Stomach (tissue), 19 donors: ENCODE results near the gene FBXL2. TPM values are rescaled to one million over a fixed set of nuclear protein-coding genes. Genes with fewer than 3 reads are reported as not detected.

ENCODE experiments used
- DNase-seq, 2 donors: peaks; one replicate each; pipeline versions ENCODE4 v3.0.0 to v3.0.0-alpha.2; 2013 to 2019
- H3K27ac ChIP-seq, 5 donors: fragments of 200-600 bp in 4 of 5; sonication (generic) in 4 of 5; one replicate each; pipeline ENCODE4 v1.5.1; 2013 to 2019; ENCODE audit warnings: mild to moderate bottlenecking in 1 of 5, moderate library complexity in 1 of 5
- H3K27me3 ChIP-seq, 3 donors: fragments of 200-600 bp; sonication (generic); one replicate each; pipeline ENCODE4 v1.5.1; 2017 to 2019; ENCODE audit warnings: mixed run types in 1 of 3
- H3K36me3 ChIP-seq, 4 donors: fragments of 200-600 bp; sonication (generic); 1 replicate in 3 of 4; 2 replicates in 1 of 4; pipeline ENCODE4 v1.5.1; 2016 to 2019
- H3K4me1 ChIP-seq, 4 donors: fragments of 200-600 bp; sonication (generic); one replicate each; pipeline ENCODE4 v1.5.1; 2016 to 2019
- H3K4me3 ChIP-seq, 4 donors: fragments of 200-600 bp; sonication (generic) in 3 of 4; one replicate each; pipeline ENCODE4 v1.5.1; 2016 to 2019; ENCODE audit warnings: mild to moderate bottlenecking in 1 of 4
- H3K9me3 ChIP-seq, 4 donors: fragments of 200-600 bp; sonication (generic); one replicate each; pipeline ENCODE4 v1.5.1; 2016 to 2019
- CTCF ChIP-seq, 7 experiments: fragments of 450-650 bp in 4 of 7; fragments of 200-600 bp in 3 of 7; sonication (generic) in 3 of 7; IDR thresholded peaks; one replicate each; pipeline ENCODE4 v1.5.1; 2016 to 2019; ENCODE audit warnings: antibody characterized with exemption in 7 of 7, control low read depth in 2 of 7, mild to moderate bottlenecking in 1 of 7
- EP300 ChIP-seq: sonication (generic); formaldehyde crosslinking; IDR thresholded peaks from one replicate; pipeline ENCODE4 v1.6.1; 2017; ENCODE audit warnings: antibody characterized with exemption
- POLR2A ChIP-seq, 4 donors: fragments of 450-650 bp; IDR thresholded peaks; one replicate each; pipeline ENCODE4 v1.6.1; 2016; ENCODE audit warnings: antibody characterized with exemption in 4 of 4, control low read depth in 2 of 4, mild to moderate bottlenecking in 1 of 4, moderate library complexity in 1 of 4
- POLR2AphosphoS5 ChIP-seq, 3 donors: sonication (generic); formaldehyde crosslinking; IDR thresholded peaks; one replicate each; pipeline ENCODE4 v1.6.1; 2016; ENCODE audit warnings: antibody characterized with exemption in 3 of 3
- WGBS, 5 donors: extraction: QIAGEN DNeasy Blood & Tissue Kit in 3 of 5; methylation state at CpG; one replicate each; pipeline versions ENCODE4 v1.1.5 to v1.1.7; 2013 to 2018; 5-methylcytosine and 5-hydroxymethylcytosine counted together
- intact Hi-C: fragments of 100-400 bp; cut with DNase I; formaldehyde crosslinking; loops from one replicate; pipeline ENCODE4 v1.15.1; 2023; ENCODE audit warnings: low total_unique reads
- long read RNA-seq, 10 donors: transcript quantifications; one replicate each; lab custom pipeline, GENCODE V29; 2026
- polyA plus RNA-seq, 3 donors: library from polyadenylated mRNA; stranded (reverse); fragments of 200-250 nt; gene quantifications; one replicate each; pipeline ENCODE4 v1.2.3, GENCODE V29; 2013
- total RNA-seq, 5 donors: library from RNA; depleted of rRNA; stranded (reverse); fragments of >200 nt; gene quantifications; one replicate each; pipeline versions ENCODE4 v1.1.0 to v1.2.3, GENCODE V29; 2014 to 2016
- donor health status: healthy with polysubstance abuse.
- donor health status: Bipolar disorder and iron deficiency.
- donor health status: healthy.

FBXL2 gene
- total RNA-seq, result 10 to 100 TPM in 3 of 5 donors, 1 to 10 TPM in 1, not detected in 1; 9.4 to 62.4 (median 30.2) TPM
- polyA plus RNA-seq, result 1 to 10 TPM in 2 of 3 donors, under 1 TPM in 1; 0.46 to 1.9 (median 1.1) TPM
- long read RNA-seq, donor 1, partial matches to known transcripts, result 0 of 1 reads
- long read RNA-seq, donor 1, other reads (novel, unspliced or antisense), result 0 of 1 reads
- long read RNA-seq, donor 2, partial matches to known transcripts, result 6 of 7 reads
- long read RNA-seq, donor 2, other reads (novel, unspliced or antisense), result 0 of 7 reads
- long read RNA-seq, donor 3, partial matches to known transcripts, result 0 of 2 reads
- long read RNA-seq, donor 3, other reads (novel, unspliced or antisense), result 0 of 2 reads
- long read RNA-seq, donor 4, partial matches to known transcripts, result 0 of 1 reads
- long read RNA-seq, donor 4, other reads (novel, unspliced or antisense), result 0 of 1 reads
- long read RNA-seq, donor 5, partial matches to known transcripts, result 0 of 3 reads
- long read RNA-seq, donor 5, other reads (novel, unspliced or antisense), result 0 of 3 reads
- long read RNA-seq, donor 6, result 0 reads
- long read RNA-seq, donor 7, partial matches to known transcripts, result 0 of 2 reads
- long read RNA-seq, donor 7, other reads (novel, unspliced or antisense), result 0 of 2 reads
- long read RNA-seq, donor 8, partial matches to known transcripts, result 0 of 1 reads
- long read RNA-seq, donor 8, other reads (novel, unspliced or antisense), result 0 of 1 reads
- long read RNA-seq, donor 9, partial matches to known transcripts, result 0 of 1 reads
- long read RNA-seq, donor 9, other reads (novel, unspliced or antisense), result 0 of 1 reads
- long read RNA-seq, donor 10, partial matches to known transcripts, result 0 of 1 reads
- long read RNA-seq, donor 10, other reads (novel, unspliced or antisense), result 0 of 1 reads

GRCh38 chr3:33277193-33277882 is at the start of gene FBXL2:
Gene FBXL2 (plus strand): TSS chr3:33277442. CDS start chr3:33277513, 71 bp downstream.
- H3K27ac ChIP-seq, result peak within 1 kb of the TSS in 3 of 5 donors; percentile 67 to 85 (median 73)
- H3K4me1 ChIP-seq, result peaks cover 0 to 20% (median 10%) of the 10 kb centered on the region in 4 donors
- peaks cover 0 to 6% (median 5%) of the 10 kb centered on the region in 3 donors for H3K27me3 ChIP-seq
- no peaks in the 10 kb centered on the region for H3K9me3 ChIP-seq
- intact Hi-C loops, result no loop called here
- 2% methylated on average over 31 to 63 of the region's 63 CpGs for WGBS, 5 donors
- peak in 1 of 3 donors; percentile 18 for TF ChIP-seq POLR2AphosphoS5 (IDR thresholded peaks at IDR 0.05)
- no peak for TF ChIP-seq POLR2A (IDR thresholded peaks at IDR 0.05)
- H3K36me3 ChIP-seq, result no peaks in the 10 kb centered on the region
- DNase-seq, result peak; percentile 56 to 94
- peak within 1 kb of the TSS; percentile 84 to 91 (median 88) for H3K4me3 ChIP-seq

- intact Hi-C loops, result no loop called here
- DNase-seq, result no peak
- no peak for TF ChIP-seq POLR2A (IDR thresholded peaks at IDR 0.05)
- WGBS, 5 donors, result 53 to 56% (median 54%) methylated on average over 3 of the region's 3 CpGs
- no peaks in the 10 kb centered on the region for H3K27me3 ChIP-seq
- H3K36me3 ChIP-seq, result no peaks in the 10 kb centered on the region
- H3K9me3 ChIP-seq, result no peaks in the 10 kb centered on the region
- no peak overlapping the region for H3K4me3 ChIP-seq
- H3K27ac ChIP-seq, result no peak overlapping the region
- H3K4me1 ChIP-seq, result no peaks in the 10 kb centered on the region
These were observed 48.2 kb upstream of the FBXL2 start for GRCh38 chr3:33229066-33229465.

- H3K9me3 ChIP-seq, result no peaks in the 10 kb centered on the region
- WGBS, 5 donors, result 58 to 69% (median 62%) methylated on average over 5 of the region's 5 CpGs
- no peaks in the 10 kb centered on the region for H3K36me3 ChIP-seq
- H3K4me3 ChIP-seq, result no peak overlapping the region
- H3K27ac ChIP-seq, result no peak overlapping the region
- intact Hi-C loops, result no loop called here
- TF ChIP-seq CTCF (IDR thresholded peaks at IDR 0.05), result no peak
- TF ChIP-seq POLR2AphosphoS5 (IDR thresholded peaks at IDR 0.05), result no peak
- no peak for TF ChIP-seq POLR2A (IDR thresholded peaks at IDR 0.05)
- TF ChIP-seq EP300, result no peak
- H3K4me1 ChIP-seq, result no peaks in the 10 kb centered on the region
- no peak for DNase-seq
- no peaks in the 10 kb centered on the region for H3K27me3 ChIP-seq
These were observed 47.3 kb upstream of the FBXL2 start for GRCh38 chr3:33229947-33230346.

GRCh38 chr3:33231756-33232465 is 45.3 kb upstream of the FBXL2 start:
- WGBS, 5 donors, result 37 to 53% (median 45%) methylated on average over 5 of the region's 5 CpGs
- DNase-seq, result no peak
- no peak overlapping the region for H3K27ac ChIP-seq
- TF ChIP-seq EP300 (no peak), POLR2A (IDR thresholded peaks at IDR 0.05) (no peak), POLR2AphosphoS5 (IDR thresholded peaks at IDR 0.05) (no peak), CTCF (IDR thresholded peaks at IDR 0.05) (no peak)
- no peaks in the 10 kb centered on the region for H3K27me3 ChIP-seq
- H3K4me3 ChIP-seq, result no peak overlapping the region
- intact Hi-C loops, result no loop called here
- no peaks in the 10 kb centered on the region for H3K36me3 ChIP-seq
- no peaks in the 10 kb centered on the region for H3K4me1 ChIP-seq
- no peaks in the 10 kb centered on the region for H3K9me3 ChIP-seq
